ENCODE results near the gene IHH. TPM values are rescaled to one million over a fixed set of nuclear protein-coding genes. Genes with fewer than 3 reads are reported as not detected.

Gene IHH
- polyA plus RNA-seq, 1 of the 3 experiments (the other 2 are of a cell fraction), result 0.03 TPM

DNA sequence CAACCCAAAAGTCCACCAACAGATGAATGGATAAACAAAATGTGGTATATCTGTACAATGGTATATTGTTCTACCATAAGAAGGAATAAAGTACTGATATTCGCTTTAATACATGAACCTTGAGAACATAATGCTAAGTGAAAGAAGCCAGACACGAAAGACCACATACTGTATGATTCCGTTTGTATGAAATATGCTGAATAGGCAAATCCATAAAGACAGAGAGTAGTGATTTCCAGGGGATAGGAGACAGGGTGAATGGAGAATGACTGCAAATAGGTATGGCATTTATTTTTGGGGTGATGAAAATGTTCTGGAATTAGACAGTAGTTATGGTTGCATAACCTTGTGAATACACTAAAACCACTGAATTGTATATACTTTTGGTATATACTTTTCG is 28.6 kb upstream of the IHH start:
- CTCF ChIA-PET, result interaction anchor here (1.4 to 7.5 kb wide), 2 partner anchors 29 kb away, joined by 4 to 39 read pairs; partner anchors contain the start of gene IHH
- WGBS (ENCODE audit: low lambda C conversion rate), result 94% methylated on average over 4 of the region's 4 CpGs

DNA sequence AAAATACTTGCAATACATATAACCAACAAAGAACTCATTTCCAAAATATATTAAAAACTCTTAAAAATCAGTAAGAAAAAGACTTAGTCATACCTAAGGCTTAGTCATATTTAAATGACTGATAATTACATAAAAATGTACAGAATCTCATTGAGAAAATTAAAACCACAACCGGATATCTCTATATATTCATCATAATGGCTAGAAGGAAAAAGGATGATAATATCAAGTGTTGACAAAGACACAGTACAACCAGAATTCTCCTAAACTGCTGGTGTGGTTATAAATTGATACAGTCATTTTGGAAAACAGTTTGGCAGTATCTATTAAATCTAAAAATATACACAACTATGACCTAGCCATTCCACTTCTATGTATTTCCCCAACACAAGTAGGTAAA is 27.1 kb upstream of the IHH start:
- Histone ChIP-seq H3K4me3 (ENCODE audit: low read depth in 2 of 2, low read length in 1 of 2) (no peak overlapping the region), H4K20me1 (ENCODE audit: insufficient read depth) (no peaks in the 10 kb centered on the region), H3K27me3 (ENCODE audit: insufficient read depth) (no peaks in the 10 kb centered on the region), H3F3A (replicated peaks; ENCODE audit: insufficient read depth) (no peaks in the 10 kb centered on the region), H3K9ac (no peak overlapping the region), H3K27ac (ENCODE audit: low read depth in 2 of 2, low read length in 1 of 2) (no peak overlapping the region), H3K9me3 (no peaks in the 10 kb centered on the region), H3K79me2 (ENCODE audit: insufficient read depth) (no peaks in the 10 kb centered on the region), H3K36me3 (replicated peaks in 1 of 2; ENCODE audit: control insufficient read depth in 1 of 2, insufficient read depth in 2 of 2, low read length in 1 of 2) (peaks cover 2 to 10% of the 10 kb centered on the region in 2 experiments), H3K4me2 (no peak overlapping the region), H3K4me1 (ENCODE audit: control insufficient read depth in 1 of 2, insufficient read depth in 2 of 2, low read depth in 1 of 2, low read length in 1 of 2) (no peaks in the 10 kb centered on the region; a peak in 1 of 4 replicates), H3K9me2 (no peaks in the 10 kb centered on the region), H2AFZ (ENCODE audit: low read depth) (no peak overlapping the region)
- POLR2A ChIA-PET, result no interaction called here
- DNase-seq, result no peak
- 73% methylated on average over 1 of the region's 1 CpG for WGBS (ENCODE audit: low lambda C conversion rate)
- TF ChIP-seq GABPA (IDR thresholded peaks at IDR 0.05; ENCODE audit: low read depth) (no peak), TCF12 (IDR thresholded peaks at IDR 0.05) (no peak), RXRA (IDR thresholded peaks at IDR 0.05; ENCODE audit: borderline replicate concordance, low read depth) (no peak), TEAD4 (IDR thresholded peaks at IDR 0.05; ENCODE audit: borderline replicate concordance, insufficient read depth) (no peak)
- TF ChIP-seq, protein P1, sequence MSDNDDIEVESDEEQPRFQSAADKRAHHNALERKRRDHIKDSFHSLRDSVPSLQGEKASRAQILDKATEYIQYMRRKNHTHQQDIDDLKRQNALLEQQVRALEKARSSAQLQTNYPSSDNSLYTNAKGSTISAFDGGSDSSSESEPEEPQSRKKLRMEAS (IDR thresholded peaks at IDR 0.05; ENCODE audit: low read depth), result no peak
- CTCF ChIA-PET, result interaction anchor here (0.7 to 7.5 kb wide), 6 partner anchors 15 to 108 kb away, joined by 3 to 39 read pairs (median 3); no protein-coding TSS in a partner anchor

More for the DNA sequence above, 28.6 kb upstream of the IHH start:
- H3K4me2 ChIP-seq, result no peak overlapping the region
- H3K27me3 ChIP-seq (ENCODE audit: insufficient read depth), result no peaks in the 10 kb centered on the region
- no peaks in the 10 kb centered on the region for H3K9me2 ChIP-seq
- H3K27ac ChIP-seq (ENCODE audit: low read depth in 2 of 2, low read length in 1 of 2), result no peak overlapping the region
- POLR2A ChIA-PET, result no interaction called here
- no peak for DNase-seq
- H3K9me3 ChIP-seq, result no peaks in the 10 kb centered on the region
- H3F3A ChIP-seq (replicated peaks; ENCODE audit: insufficient read depth), result no peaks in the 10 kb centered on the region
- H4K20me1 ChIP-seq (ENCODE audit: insufficient read depth), result no peaks in the 10 kb centered on the region
- no peak overlapping the region for H2AFZ ChIP-seq (ENCODE audit: low read depth)
- H3K4me1 ChIP-seq (ENCODE audit: control insufficient read depth in 1 of 2, insufficient read depth in 2 of 2, low read depth in 1 of 2, low read length in 1 of 2), result no peaks in the 10 kb centered on the region; a peak in 1 of 4 replicates
- no peaks in the 10 kb centered on the region for H3K79me2 ChIP-seq (ENCODE audit: insufficient read depth)
- TF ChIP-seq JUND (IDR thresholded peaks at IDR 0.05) (no peak), RFX5 (IDR thresholded peaks at IDR 0.05; ENCODE audit: low read length) (no peak), RAD21 (IDR thresholded peaks at IDR 0.05; ENCODE audit: low read length) (no peak), EP300 (IDR thresholded peaks at IDR 0.05; ENCODE audit: borderline replicate concordance in 1 of 2, low read depth in 1 of 2, low read length in 1 of 2) (no peak), RXRA (IDR thresholded peaks at IDR 0.05; ENCODE audit: borderline replicate concordance, low read depth) (no peak), YY1 (IDR thresholded peaks at IDR 0.05; ENCODE audit: low read depth) (no peak), ELF1 (IDR thresholded peaks at IDR 0.05) (no peak)
- TF ChIP-seq, protein P2, sequence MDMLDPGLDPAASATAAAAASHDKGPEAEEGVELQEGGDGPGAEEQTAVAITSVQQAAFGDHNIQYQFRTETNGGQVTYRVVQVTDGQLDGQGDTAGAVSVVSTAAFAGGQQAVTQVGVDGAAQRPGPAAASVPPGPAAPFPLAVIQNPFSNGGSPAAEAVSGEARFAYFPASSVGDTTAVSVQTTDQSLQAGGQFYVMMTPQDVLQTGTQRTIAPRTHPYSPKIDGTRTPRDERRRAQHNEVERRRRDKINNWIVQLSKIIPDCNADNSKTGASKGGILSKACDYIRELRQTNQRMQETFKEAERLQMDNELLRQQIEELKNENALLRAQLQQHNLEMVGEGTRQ (IDR thresholded peaks at IDR 0.05; ENCODE audit: borderline replicate concordance, low read depth, low read length), result no peak
- TF ChIP-seq, protein P3, sequence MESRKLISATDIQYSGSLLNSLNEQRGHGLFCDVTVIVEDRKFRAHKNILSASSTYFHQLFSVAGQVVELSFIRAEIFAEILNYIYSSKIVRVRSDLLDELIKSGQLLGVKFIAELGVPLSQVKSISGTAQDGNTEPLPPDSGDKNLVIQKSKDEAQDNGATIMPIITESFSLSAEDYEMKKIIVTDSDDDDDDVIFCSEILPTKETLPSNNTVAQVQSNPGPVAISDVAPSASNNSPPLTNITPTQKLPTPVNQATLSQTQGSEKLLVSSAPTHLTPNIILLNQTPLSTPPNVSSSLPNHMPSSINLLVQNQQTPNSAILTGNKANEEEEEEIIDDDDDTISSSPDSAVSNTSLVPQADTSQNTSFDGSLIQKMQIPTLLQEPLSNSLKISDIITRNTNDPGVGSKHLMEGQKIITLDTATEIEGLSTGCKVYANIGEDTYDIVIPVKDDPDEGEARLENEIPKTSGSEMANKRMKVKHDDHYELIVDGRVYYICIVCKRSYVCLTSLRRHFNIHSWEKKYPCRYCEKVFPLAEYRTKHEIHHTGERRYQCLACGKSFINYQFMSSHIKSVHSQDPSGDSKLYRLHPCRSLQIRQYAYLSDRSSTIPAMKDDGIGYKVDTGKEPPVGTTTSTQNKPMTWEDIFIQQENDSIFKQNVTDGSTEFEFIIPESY (IDR thresholded peaks at IDR 0.05; ENCODE audit: borderline replicate concordance, low read depth), result no peak
- TF ChIP-seq, protein P4, sequence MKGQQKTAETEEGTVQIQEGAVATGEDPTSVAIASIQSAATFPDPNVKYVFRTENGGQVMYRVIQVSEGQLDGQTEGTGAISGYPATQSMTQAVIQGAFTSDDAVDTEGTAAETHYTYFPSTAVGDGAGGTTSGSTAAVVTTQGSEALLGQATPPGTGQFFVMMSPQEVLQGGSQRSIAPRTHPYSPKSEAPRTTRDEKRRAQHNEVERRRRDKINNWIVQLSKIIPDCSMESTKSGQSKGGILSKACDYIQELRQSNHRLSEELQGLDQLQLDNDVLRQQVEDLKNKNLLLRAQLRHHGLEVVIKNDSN (IDR thresholded peaks at IDR 0.05; ENCODE audit: borderline replicate concordance, low read depth), result no peak
- TF ChIP-seq, protein P5, sequence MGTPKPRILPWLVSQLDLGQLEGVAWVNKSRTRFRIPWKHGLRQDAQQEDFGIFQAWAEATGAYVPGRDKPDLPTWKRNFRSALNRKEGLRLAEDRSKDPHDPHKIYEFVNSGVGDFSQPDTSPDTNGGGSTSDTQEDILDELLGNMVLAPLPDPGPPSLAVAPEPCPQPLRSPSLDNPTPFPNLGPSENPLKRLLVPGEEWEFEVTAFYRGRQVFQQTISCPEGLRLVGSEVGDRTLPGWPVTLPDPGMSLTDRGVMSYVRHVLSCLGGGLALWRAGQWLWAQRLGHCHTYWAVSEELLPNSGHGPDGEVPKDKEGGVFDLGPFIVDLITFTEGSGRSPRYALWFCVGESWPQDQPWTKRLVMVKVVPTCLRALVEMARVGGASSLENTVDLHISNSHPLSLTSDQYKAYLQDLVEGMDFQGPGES (IDR thresholded peaks at IDR 0.05; ENCODE audit: low read depth, low read length), result no peak
- H3K9ac ChIP-seq, result no peak overlapping the region
- peaks cover 9 to 10% of the 10 kb centered on the region in 2 experiments for H3K36me3 ChIP-seq (replicated peaks in 1 of 2; ENCODE audit: control insufficient read depth in 1 of 2, insufficient read depth in 2 of 2, low read length in 1 of 2)
- no peak overlapping the region for H3K4me3 ChIP-seq (ENCODE audit: low read depth in 2 of 2, low read length in 1 of 2)
